RWPE2 (cell line): ENCODE results near the gene USP14.
A peak's percentile ranks its signal among the peaks of the same experiment; 100 is the strongest.

ENCODE experiments used
- ATAC-seq: fragments of 200-7000 bp; cut with Tn5 transposase; 3 replicates; pipeline ENCODE4 v1.9.1; 2021; ENCODE audit warnings: low read depth
- DNase-seq: peaks from one replicate; pipeline ENCODE4 v3.0.0-alpha.2; 2020; ENCODE audit warnings: low spot score
- H3K27ac ChIP-seq: fragments of 450-650 bp; 2 replicates; pipeline ENCODE4 v1.5.1; 2017; ENCODE audit warnings: mild to moderate bottlenecking; ENCODE audit not compliant: poor library complexity, severe bottlenecking
- H3K27me3 ChIP-seq: fragments of 250-450 bp; sonication (Bioruptor Pico); 2 replicates; pipeline ENCODE4 v1.5.1; 2021; ENCODE audit warnings: mild to moderate bottlenecking, moderate library complexity; ENCODE audit not compliant: insufficient read depth, poor library complexity, severe bottlenecking
- H3K36me3 ChIP-seq: fragments of 250-450 bp; sonication (Bioruptor Pico); 2 replicates; pipeline ENCODE4 v1.5.1; 2020; ENCODE audit warnings: low read depth, mild to moderate bottlenecking, moderate library complexity
- H3K4me1 ChIP-seq: fragments of 250-450 bp; sonication (Bioruptor Pico); 2 replicates; pipeline ENCODE4 v1.5.1; 2021; ENCODE audit warnings: mild to moderate bottlenecking, moderate library complexity; ENCODE audit not compliant: insufficient read depth, poor library complexity, severe bottlenecking
- H3K4me3 ChIP-seq: fragments of 250-450 bp; sonication (Bioruptor Pico); 2 replicates; pipeline ENCODE4 v1.5.1; 2021; ENCODE audit warnings: mild to moderate bottlenecking, moderate library complexity; ENCODE audit not compliant: severe bottlenecking
- H3K9me3 ChIP-seq: fragments of 250-450 bp; sonication (Bioruptor Pico); 2 replicates; pipeline ENCODE4 v1.5.1; 2021; ENCODE audit warnings: mild to moderate bottlenecking, moderate library complexity; ENCODE audit not compliant: severe bottlenecking
- CTCF ChIP-seq: fragments of 450-650 bp; IDR thresholded peaks from one replicate; pipeline ENCODE4 v1.5.1; 2017; ENCODE audit warnings: mild to moderate bottlenecking, moderate library complexity; ENCODE audit not compliant: poor library complexity, severe bottlenecking

USP14 gene

GRCh38 chr18:231563-231962, 73.2 kb downstream of the USP14 start:
- no peaks in the 10 kb centered on the region for H3K4me1 ChIP-seq
- no peak for DNase-seq
- no peak overlapping the region for H3K4me3 ChIP-seq
- no peaks in the 10 kb centered on the region for H3K9me3 ChIP-seq
- H3K27me3 ChIP-seq: no peaks in the 10 kb centered on the region
- no peak for TF ChIP-seq CTCF
- no peak for ATAC-seq
- H3K27ac ChIP-seq: no peak overlapping the region
- H3K36me3 ChIP-seq: peaks cover 22% of the 10 kb centered on the region

- peaks cover 52% of the 10 kb centered on the region for H3K36me3 ChIP-seq
- no peak overlapping the region for H3K4me3 ChIP-seq
- H3K27ac ChIP-seq: no peak overlapping the region
- no peaks in the 10 kb centered on the region for H3K4me1 ChIP-seq
- H3K9me3 ChIP-seq: no peaks in the 10 kb centered on the region
- no peak for DNase-seq
- ATAC-seq: no peak
- H3K27me3 ChIP-seq: no peaks in the 10 kb centered on the region
- TF ChIP-seq CTCF: no peak
These were observed 81.8 kb downstream of the USP14 start for GRCh38 chr18:240175-240574.

- H3K36me3 ChIP-seq: peaks cover 75% of the 10 kb centered on the region
- no peak for TF ChIP-seq CTCF
- no peak overlapping the region for H3K27ac ChIP-seq
- H3K9me3 ChIP-seq: no peaks in the 10 kb centered on the region
- H3K4me3 ChIP-seq: no peak overlapping the region
- DNase-seq (no peak), ATAC-seq (no peak)
- H3K4me1 ChIP-seq: no peaks in the 10 kb centered on the region
- H3K27me3 ChIP-seq: no peaks in the 10 kb centered on the region
These were observed 87.0 kb downstream of the USP14 start for GRCh38 chr18:245282-245847.

GRCh38 chr18:248053-248452, 89.7 kb downstream of the USP14 start:
- no peak for DNase-seq
- H3K27ac ChIP-seq: no peak overlapping the region
- H3K27me3 ChIP-seq: no peaks in the 10 kb centered on the region
- H3K4me1 ChIP-seq: no peaks in the 10 kb centered on the region
- no peak for ATAC-seq
- H3K9me3 ChIP-seq: no peaks in the 10 kb centered on the region
- H3K36me3 ChIP-seq: peaks cover 89% of the 10 kb centered on the region
- no peak for TF ChIP-seq CTCF
- no peak overlapping the region for H3K4me3 ChIP-seq

GRCh38 chr18:250685-251084, 92.3 kb downstream of the USP14 start:
- no peaks in the 10 kb centered on the region for H3K9me3 ChIP-seq
- H3K27me3 ChIP-seq: no peaks in the 10 kb centered on the region
- peak; percentile 52; the same call in 1 of the 3 replicates for ATAC-seq
- H3K4me3 ChIP-seq: no peak overlapping the region
- H3K36me3 ChIP-seq: peaks cover 90% of the 10 kb centered on the region
- DNase-seq: no peak
- no peaks in the 10 kb centered on the region for H3K4me1 ChIP-seq
- no peak overlapping the region for H3K27ac ChIP-seq
- no peak for TF ChIP-seq CTCF
